Measurements from ENCODE around the gene VTI1A. TPM values are rescaled to one million over a fixed set of nuclear protein-coding genes. Genes with fewer than 3 reads are reported as not detected.

VTI1A gene
- total and polyA plus RNA-seq, 2 of the 8 experiments (the other 6 are each of a cell fraction or from before 2014, with no cell fraction given) = 6.0 to 20.0 TPM

DNA sequence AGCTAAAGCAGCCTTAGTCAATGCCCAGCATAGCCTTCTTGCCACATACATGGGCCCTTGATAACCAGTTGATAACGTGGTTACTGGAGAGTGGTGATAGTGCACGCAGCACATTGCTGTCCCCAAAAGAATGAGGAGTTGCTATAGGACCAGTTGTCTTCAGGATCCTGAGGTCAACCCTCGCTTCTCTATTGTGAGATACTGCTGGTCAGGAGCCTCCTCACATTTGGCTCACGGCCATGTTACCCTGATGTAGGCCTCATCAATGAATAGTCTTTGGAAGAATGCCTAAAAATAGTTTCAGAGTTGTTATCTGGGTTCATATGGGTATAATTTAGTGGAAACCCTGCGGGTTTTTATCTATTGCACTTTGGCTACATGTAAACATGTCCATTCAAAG is 230.7 kb downstream of the VTI1A start (continued):
- TF ChIP-seq, protein P1, sequence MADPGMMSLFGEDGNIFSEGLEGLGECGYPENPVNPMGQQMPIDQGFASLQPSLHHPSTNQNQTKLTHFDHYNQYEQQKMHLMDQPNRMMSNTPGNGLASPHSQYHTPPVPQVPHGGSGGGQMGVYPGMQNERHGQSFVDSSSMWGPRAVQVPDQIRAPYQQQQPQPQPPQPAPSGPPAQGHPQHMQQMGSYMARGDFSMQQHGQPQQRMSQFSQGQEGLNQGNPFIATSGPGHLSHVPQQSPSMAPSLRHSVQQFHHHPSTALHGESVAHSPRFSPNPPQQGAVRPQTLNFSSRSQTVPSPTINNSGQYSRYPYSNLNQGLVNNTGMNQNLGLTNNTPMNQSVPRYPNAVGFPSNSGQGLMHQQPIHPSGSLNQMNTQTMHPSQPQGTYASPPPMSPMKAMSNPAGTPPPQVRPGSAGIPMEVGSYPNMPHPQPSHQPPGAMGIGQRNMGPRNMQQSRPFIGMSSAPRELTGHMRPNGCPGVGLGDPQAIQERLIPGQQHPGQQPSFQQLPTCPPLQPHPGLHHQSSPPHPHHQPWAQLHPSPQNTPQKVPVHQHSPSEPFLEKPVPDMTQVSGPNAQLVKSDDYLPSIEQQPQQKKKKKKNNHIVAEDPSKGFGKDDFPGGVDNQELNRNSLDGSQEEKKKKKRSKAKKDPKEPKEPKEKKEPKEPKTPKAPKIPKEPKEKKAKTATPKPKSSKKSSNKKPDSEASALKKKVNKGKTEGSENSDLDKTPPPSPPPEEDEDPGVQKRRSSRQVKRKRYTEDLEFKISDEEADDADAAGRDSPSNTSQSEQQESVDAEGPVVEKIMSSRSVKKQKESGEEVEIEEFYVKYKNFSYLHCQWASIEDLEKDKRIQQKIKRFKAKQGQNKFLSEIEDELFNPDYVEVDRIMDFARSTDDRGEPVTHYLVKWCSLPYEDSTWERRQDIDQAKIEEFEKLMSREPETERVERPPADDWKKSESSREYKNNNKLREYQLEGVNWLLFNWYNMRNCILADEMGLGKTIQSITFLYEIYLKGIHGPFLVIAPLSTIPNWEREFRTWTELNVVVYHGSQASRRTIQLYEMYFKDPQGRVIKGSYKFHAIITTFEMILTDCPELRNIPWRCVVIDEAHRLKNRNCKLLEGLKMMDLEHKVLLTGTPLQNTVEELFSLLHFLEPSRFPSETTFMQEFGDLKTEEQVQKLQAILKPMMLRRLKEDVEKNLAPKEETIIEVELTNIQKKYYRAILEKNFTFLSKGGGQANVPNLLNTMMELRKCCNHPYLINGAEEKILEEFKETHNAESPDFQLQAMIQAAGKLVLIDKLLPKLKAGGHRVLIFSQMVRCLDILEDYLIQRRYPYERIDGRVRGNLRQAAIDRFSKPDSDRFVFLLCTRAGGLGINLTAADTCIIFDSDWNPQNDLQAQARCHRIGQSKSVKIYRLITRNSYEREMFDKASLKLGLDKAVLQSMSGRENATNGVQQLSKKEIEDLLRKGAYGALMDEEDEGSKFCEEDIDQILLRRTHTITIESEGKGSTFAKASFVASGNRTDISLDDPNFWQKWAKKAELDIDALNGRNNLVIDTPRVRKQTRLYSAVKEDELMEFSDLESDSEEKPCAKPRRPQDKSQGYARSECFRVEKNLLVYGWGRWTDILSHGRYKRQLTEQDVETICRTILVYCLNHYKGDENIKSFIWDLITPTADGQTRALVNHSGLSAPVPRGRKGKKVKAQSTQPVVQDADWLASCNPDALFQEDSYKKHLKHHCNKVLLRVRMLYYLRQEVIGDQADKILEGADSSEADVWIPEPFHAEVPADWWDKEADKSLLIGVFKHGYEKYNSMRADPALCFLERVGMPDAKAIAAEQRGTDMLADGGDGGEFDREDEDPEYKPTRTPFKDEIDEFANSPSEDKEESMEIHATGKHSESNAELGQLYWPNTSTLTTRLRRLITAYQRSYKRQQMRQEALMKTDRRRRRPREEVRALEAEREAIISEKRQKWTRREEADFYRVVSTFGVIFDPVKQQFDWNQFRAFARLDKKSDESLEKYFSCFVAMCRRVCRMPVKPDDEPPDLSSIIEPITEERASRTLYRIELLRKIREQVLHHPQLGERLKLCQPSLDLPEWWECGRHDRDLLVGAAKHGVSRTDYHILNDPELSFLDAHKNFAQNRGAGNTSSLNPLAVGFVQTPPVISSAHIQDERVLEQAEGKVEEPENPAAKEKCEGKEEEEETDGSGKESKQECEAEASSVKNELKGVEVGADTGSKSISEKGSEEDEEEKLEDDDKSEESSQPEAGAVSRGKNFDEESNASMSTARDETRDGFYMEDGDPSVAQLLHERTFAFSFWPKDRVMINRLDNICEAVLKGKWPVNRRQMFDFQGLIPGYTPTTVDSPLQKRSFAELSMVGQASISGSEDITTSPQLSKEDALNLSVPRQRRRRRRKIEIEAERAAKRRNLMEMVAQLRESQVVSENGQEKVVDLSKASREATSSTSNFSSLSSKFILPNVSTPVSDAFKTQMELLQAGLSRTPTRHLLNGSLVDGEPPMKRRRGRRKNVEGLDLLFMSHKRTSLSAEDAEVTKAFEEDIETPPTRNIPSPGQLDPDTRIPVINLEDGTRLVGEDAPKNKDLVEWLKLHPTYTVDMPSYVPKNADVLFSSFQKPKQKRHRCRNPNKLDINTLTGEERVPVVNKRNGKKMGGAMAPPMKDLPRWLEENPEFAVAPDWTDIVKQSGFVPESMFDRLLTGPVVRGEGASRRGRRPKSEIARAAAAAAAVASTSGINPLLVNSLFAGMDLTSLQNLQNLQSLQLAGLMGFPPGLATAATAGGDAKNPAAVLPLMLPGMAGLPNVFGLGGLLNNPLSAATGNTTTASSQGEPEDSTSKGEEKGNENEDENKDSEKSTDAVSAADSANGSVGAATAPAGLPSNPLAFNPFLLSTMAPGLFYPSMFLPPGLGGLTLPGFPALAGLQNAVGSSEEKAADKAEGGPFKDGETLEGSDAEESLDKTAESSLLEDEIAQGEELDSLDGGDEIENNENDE (IDR thresholded peaks at IDR 0.05; ENCODE audit: insufficient replicate concordance, low read length) = no peak
- TF ChIP-seq TAF7 (optimal IDR thresholded peaks at IDR 0.05; ENCODE audit: borderline replicate concordance, low read depth, low read length) = no peak
- no peak for TF ChIP-seq ZNF274 (IDR thresholded peaks at IDR 0.05; ENCODE audit: borderline replicate concordance, extremely low read depth, low read length)
- TF ChIP-seq HDAC6 (IDR thresholded peaks at IDR 0.05; ENCODE audit: low read depth, low read length) = no peak
- no peak for TF ChIP-seq SAP30 (IDR thresholded peaks at IDR 0.05; ENCODE audit: insufficient read depth, insufficient replicate concordance, low read length)
- TF ChIP-seq KDM4A (IDR thresholded peaks at IDR 0.05; ENCODE audit: low read depth, low read length, severe bottlenecking) = no peak
- TF ChIP-seq SP1 (IDR thresholded peaks at IDR 0.05; ENCODE audit: low read depth, low read length) = no peak
- TF ChIP-seq NANOG (IDR thresholded peaks at IDR 0.05; ENCODE audit: insufficient read depth, low read depth, low read length, poor library complexity, severe bottlenecking) = no peak
- no peak for TF ChIP-seq JUN (IDR thresholded peaks at IDR 0.05; ENCODE audit: low read depth, low read length)
